GM13976 (cell line): ENCODE results near the gene C1orf74.

Experiments
- DNase-seq: peaks from one replicate; pipeline ENCODE4 v3.0.0; 2012; ENCODE audit warnings: low spot score
- CTCF ChIP-seq: IDR thresholded peaks from 2 replicates; pipeline ENCODE4 v1.5.1; 2012; ENCODE audit warnings: borderline replicate concordance, mild to moderate bottlenecking; ENCODE audit not compliant: insufficient read depth; ENCODE audit errors: extremely low read depth, missing control alignments, control extremely low read depth
- in situ Hi-C: fragments of 300-500 bp; cut with MboI; formaldehyde crosslinking; loops from one replicate; pipeline ENCODE4 v1.12.0; 2022; ENCODE audit warnings: low sequenced_read_pairs, mixed read lengths, inconsistent platforms; ENCODE audit not compliant: unreplicated experiment

The C1orf74 gene

GRCh38 chr1:209741193-209741592 is 43.2 kb downstream of the C1orf74 start:
- in situ Hi-C loops: no loop called here
- no peak for DNase-seq
- TF ChIP-seq CTCF: no peak

- in situ Hi-C loops: no loop called here
Measured at GRCh38 chr1:209738270-209738669, 46.1 kb downstream of the C1orf74 start.

GRCh38 chr1:209737118-209737505 is 47.2 kb downstream of the C1orf74 start:
- DNase-seq: no peak
- in situ Hi-C loops: no loop called here
- TF ChIP-seq CTCF: no peak

More at GRCh38 chr1:209738270-209738669, 46.1 kb downstream of the C1orf74 start:
- no peak for DNase-seq
- TF ChIP-seq CTCF: no peak

- TF ChIP-seq CTCF: no peak
- in situ Hi-C loops: no loop called here
- DNase-seq: no peak
Measured at GRCh38 chr1:209736490-209737117, 47.8 kb downstream of the C1orf74 start.

- TF ChIP-seq CTCF: no peak
- in situ Hi-C loops: no loop called here
- DNase-seq: no peak
Measured at GRCh38 chr1:209733409-209734192, 50.8 kb downstream of the C1orf74 start.

- DNase-seq: no peak
Measured at GRCh38 chr1:209732725-209733124, 51.6 kb downstream of the C1orf74 start.

More at GRCh38 chr1:209732725-209733124, 51.6 kb downstream of the C1orf74 start:
- no peak for TF ChIP-seq CTCF
- in situ Hi-C loops: no loop called here
